GM12801 (cell line): ENCODE data around the gene ZBTB25.

Experiments
- TF ChIP-seq, protein P1 (sequence below): IDR thresholded peaks from one replicate; pipeline ENCODE4 v1.5.1; 2011; ENCODE audit warnings: control low read depth; ENCODE audit not compliant: insufficient read length; ENCODE audit errors: extremely low read depth

Gene ZBTB25

DNA sequence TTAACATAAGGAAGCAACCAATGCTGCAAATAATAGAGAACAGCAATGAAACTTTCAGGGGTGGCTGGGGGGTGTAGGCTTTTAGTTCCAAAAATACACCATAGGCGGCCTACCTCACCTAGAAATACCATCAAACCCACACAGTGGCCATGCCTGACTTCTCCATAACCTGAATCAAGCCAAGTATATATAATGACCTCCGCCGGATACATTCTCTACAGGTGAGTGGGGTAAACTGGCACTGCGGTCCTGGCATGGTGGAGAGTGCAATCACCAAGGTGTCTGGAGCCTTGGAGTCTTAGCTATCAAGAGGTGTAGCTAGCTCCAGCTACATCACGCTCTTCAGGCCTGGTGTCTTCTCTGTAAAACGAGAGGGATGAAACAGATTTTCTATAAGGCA, 1.2 kb downstream of the ZBTB25 start:
- TF ChIP-seq, protein P1, sequence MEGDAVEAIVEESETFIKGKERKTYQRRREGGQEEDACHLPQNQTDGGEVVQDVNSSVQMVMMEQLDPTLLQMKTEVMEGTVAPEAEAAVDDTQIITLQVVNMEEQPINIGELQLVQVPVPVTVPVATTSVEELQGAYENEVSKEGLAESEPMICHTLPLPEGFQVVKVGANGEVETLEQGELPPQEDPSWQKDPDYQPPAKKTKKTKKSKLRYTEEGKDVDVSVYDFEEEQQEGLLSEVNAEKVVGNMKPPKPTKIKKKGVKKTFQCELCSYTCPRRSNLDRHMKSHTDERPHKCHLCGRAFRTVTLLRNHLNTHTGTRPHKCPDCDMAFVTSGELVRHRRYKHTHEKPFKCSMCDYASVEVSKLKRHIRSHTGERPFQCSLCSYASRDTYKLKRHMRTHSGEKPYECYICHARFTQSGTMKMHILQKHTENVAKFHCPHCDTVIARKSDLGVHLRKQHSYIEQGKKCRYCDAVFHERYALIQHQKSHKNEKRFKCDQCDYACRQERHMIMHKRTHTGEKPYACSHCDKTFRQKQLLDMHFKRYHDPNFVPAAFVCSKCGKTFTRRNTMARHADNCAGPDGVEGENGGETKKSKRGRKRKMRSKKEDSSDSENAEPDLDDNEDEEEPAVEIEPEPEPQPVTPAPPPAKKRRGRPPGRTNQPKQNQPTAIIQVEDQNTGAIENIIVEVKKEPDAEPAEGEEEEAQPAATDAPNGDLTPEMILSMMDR = no peak

DNA sequence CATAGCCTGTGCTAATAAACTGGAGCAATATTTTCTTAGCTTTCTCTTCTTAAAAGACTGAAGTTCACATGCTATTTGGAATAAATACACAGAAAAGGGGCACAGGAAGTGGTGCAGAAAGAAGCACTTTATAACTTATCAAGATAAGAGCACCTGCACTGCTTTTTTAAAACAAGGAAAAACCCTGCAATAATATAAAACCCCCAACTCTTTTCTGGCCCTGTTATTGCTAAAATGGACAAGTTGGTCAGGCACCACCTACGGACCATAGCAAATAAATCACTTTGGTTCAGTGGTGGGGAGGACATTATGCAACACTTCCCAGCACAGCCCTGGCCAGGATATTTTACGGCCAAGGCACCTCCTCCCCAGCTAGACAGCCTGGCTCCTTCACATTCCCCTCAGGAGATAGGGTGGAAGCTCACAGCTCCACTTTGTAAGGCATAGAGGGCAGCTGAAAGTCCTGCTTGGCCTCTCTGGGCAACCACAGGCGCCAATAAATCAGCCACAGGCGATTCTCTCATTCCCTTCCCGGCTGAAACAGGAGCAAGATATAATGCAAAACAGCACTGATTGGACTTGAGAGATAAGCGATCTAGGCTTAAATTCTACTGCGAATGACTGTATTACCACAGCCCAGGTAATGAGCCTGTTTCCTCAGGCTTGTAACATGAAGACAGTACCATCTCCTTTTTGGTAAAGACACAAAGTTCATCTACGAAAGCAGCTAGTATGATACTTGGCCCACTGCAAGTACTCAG, 2.0 kb downstream of the ZBTB25 start:
- TF ChIP-seq, protein P1 = no peak

DNA sequence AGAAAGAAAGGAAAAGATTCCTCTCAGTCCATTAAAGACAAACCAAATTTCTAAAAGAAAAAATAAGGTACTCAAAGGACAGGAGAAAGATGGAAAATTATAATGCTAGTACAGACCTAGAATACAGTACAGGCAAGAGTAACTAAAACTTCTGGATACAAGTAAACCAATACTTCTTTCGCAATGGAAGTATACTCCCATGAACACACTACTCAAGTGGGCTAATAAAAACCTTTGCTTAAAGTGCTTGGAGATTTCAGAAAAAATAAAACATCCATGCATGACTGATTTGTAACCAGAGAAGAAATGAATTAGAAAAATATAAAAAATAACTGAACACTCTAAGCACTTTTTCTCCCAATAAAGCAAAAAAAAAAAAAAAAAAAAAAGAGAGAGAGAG, 3.5 kb downstream of the ZBTB25 start:
- TF ChIP-seq, protein P1 = no peak

DNA sequence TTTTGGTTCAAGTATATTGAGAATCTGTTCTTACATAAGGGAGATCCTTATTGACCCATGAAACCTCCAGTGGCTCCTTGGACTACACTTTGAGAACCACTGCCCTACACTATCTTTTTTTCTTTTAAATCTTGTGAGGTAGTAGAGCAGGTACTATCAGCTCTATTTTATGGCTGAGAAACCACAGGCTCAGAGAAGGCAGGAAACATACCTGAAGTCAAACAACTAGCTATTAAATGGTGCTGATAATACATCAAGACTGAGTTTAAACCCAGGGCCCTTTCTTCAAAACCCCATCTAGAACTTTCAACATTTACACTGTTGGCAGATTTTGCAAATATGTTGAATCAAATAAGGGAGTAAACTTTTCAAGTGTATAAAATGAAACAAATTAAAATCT, 6.9 kb downstream of the ZBTB25 start:
- TF ChIP-seq, protein P1 = no peak

DNA sequence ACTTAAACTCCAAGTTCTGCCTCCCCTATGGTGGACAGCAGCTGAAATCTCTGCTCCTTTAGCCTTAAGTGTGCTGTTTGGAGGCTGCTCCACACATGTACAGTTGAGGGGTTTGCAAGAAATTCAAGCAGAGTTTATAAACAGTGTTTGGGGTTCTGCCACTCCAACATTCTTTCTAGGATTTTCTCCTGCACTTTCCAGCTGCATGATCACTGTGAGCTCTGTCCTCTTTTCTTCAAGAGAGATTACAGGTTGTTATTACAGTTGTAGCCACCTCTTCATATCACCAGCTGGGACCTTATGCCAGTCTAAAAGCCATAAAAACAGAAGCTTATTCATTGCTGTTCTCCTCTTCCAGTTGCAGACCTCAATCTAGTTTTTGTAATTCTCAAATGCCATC, 8.4 kb downstream of the ZBTB25 start:
- TF ChIP-seq, protein P1 = no peak

DNA sequence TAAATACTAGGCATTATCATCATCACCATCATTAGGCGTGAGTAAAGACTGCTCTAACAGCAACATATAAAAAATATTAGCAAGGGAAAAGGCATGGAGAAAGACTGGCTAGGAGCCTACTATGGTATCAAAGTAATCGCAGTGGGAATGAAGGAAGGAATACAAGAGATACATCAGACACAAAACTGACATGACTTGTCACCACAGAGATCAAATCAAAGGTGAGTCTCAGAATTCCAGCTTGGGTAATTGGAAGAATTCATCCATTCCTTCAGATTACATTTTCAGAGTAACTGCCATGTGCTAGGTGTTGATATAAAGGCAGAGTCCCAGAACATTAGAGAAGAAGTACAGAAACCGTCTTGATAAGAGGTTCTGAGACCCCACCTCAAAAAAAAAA, 10.2 kb downstream of the ZBTB25 start:
- TF ChIP-seq, protein P1 = no peak

DNA sequence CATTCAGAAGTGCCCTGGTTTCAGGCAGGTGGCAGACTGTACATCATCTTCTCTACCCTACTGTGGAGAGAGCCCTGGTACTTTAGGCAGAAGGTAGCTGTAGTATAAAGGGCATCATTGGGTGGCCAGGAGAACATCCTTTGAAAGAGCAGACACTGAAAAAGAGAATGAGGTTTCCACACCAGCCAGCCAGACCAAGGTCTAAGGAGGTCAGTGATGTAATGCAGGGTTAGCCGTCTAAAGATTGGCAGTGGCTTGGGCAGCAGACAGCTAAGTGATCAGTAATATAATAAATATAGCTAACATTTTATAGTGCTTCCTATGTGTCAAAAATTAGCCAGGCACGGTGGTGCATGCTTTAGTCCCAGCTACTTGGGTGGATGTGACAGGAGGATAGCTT, 12.0 kb downstream of the ZBTB25 start:
- TF ChIP-seq, protein P1 = no peak

DNA sequence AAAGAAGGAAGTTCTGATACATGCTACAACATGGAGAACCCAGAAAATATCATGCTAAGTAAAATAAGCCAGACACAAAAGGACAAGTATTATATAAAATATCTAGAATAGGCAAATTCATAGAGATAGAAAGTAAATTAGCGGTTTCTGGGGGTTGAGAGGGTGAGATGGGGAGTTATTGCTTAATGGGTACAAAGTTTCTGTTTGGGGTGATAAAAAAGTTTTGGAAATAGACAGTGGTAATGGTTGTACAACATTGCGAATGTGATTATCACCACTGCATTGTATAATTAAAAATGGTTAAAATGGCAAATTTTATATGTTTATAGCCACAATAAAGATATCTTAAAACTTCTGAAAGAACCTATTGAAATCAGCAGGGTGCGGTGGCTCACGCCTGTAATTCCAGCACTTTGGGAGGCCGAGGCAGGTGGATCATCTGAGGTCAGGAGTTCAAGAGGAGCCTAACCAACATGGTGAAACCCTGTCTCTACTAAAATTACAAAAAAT, 15.0 kb downstream of the ZBTB25 start:
- TF ChIP-seq, protein P1 = no peak
